Fibroblast of gingiva (primary cell): Measurements from ENCODE around the gene SLC29A4.
A peak's percentile ranks its signal among the peaks of the same experiment; 100 is the strongest.
"Not testable (repeated sequence)": the region's sequence is repeated elsewhere in the genome, so short reads cannot be mapped to it uniquely, and the experiment has no call there.

Experiments used
- DNase-seq: peaks from one replicate; pipeline ENCODE4 v3.0.0-alpha.2; 2011; ENCODE audit warnings: low read depth

SLC29A4 gene, protein sequence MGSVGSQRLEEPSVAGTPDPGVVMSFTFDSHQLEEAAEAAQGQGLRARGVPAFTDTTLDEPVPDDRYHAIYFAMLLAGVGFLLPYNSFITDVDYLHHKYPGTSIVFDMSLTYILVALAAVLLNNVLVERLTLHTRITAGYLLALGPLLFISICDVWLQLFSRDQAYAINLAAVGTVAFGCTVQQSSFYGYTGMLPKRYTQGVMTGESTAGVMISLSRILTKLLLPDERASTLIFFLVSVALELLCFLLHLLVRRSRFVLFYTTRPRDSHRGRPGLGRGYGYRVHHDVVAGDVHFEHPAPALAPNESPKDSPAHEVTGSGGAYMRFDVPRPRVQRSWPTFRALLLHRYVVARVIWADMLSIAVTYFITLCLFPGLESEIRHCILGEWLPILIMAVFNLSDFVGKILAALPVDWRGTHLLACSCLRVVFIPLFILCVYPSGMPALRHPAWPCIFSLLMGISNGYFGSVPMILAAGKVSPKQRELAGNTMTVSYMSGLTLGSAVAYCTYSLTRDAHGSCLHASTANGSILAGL

DNA sequence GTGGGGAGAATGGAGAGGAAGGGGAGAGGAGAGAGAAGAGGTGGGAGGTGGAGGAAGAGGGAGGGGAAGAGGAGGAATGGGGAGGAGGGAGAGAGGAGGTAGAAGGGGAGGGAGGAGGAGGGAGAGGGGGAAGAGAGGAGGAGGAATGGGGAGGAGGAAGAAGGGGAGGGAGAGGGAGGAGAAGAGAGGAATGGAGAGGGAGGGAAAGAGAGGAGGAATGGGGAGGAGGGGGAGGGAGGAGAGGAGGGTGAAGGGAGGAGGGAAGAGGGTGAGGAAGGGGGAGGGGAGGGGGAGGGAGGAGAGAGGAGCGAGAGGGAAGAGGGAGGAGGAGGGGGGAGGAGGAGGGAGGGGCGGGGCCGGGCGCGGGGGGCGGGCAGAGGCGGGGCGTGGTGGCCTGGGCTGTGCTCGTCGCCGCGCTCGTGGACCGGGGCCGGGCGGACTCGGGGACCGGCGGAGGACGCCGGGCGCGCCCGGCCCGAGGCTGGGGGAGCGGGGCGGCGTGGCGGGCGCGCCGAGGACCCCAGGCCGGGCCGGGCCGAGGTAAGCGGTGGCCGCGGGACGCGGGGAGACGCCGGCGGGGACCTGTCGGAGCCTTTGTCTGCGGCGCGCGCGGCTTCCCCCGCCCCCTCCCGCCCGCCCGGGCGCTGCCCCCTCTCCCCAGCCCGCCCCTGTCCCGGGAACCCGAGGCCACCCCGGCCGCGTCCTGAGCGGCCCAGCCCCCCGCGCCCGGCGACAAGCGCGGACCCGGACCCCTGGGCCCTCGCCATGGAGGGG, at the start of gene SLC29A4:
SLC29A4 (plus strand) TSS at position 401 of the 774 bp plus-strand sequence. CDS start 4,874 bp downstream, outside the sequence.
- DNase-seq: peak; percentile 27

DNA sequence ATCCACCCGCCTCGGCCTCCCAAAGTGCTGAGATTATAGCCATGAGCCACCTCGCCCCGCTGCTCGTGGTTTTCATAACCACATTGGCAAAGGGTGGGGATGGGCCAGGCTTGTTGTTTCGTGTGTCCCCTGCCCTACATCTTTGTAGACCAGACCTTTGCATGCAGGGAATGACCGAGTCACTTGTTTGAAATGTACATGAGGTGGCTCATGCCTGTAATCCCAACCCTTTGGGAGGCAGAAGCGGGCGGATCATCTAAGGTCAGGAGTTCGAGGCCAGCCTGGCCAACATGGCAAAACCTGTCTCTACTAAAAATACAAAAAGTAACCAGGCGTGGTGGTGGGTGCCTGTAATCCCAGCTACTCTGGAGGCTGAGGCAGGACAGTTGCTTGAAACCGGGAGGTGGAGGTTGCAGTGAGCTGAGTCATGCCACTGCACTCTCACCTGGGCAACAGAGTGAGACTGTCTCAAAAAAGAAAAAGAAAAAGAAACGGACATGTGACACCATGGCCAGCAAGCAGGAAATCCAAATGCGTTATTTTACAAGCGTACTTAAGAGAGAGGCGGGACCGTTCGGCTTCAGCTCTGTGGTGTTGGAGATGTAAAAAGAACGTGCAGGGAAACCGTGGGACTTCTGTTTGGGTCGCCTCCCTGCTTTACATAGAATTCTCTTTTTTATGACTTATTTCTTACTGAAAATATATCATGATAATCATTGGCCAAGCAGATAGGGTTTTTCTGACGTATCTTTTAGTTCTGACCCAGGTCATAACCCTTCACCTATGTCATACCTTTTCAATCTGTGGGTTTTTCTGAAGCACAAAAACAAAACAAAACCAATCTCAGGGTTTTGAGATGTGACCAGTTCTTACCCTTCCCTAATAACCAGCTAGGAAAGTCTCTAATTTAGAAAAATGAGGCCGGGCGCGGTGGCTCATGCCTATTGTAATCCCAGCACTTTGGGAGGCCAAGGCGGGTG, 47.6 kb upstream of the SLC29A4 start:
- DNase-seq: peak; percentile 41

DNA sequence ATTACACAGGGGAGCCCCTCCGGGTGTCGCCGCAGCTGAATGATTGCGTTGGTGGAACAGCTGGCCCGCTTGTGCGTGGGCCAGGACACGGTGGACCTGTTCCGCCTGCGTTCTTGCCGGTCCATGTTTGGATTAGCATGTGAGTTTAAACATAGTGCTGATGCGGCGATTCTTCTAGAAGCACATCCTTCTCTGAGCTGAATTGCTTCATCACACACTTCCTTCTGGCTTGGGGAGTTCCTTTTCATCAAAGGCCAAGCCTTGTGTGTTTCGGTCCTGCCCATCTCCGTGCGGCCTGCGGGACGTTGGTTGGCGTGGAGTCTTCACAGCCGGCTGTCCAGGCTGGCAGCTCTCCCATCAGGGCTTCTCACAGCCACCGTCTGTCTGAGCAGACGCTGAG, 45.5 kb upstream of the SLC29A4 start:
- DNase-seq: peak; percentile 70

DNA sequence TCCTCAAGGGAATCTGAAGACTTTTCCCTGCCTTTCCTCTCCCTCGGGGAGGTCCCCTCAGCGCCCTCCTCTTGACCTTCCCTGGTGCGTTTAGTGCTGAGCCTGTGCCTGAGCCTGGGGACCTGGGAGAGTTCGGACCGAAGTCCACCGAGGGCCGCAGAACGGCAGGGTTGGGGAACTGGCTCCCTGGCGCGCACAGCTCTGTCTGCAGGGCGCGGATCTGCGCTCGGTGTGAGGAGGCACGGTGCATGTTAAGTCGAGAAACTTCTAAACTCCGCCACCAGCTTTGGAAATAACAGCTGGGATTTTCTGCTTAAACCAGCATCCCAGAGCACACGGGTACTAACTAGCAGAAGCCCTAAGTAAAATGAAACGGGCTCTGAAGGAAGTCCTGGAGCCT, 44.2 kb upstream of the SLC29A4 start:
- DNase-seq: no peak

DNA sequence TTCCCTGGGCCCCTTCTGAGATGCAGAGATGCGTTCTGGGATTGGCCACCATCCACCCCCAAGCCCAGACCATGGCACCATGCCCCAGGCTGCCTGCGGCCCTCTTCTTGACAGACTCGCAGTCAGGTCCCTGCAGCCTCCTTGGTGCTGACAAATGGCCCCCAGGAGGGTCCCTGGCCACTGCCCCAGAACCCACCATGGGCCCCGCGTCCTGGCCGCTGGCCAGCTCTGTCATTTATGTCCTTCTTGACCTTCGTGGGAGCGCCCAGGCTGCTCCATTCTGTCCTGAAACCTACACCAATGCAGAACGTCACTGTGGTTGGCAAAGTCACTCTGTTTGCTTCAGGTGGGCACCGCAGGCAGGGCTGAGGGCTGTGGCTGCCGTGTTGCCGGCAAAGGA, 39.5 kb upstream of the SLC29A4 start:
- DNase-seq: no peak

DNA sequence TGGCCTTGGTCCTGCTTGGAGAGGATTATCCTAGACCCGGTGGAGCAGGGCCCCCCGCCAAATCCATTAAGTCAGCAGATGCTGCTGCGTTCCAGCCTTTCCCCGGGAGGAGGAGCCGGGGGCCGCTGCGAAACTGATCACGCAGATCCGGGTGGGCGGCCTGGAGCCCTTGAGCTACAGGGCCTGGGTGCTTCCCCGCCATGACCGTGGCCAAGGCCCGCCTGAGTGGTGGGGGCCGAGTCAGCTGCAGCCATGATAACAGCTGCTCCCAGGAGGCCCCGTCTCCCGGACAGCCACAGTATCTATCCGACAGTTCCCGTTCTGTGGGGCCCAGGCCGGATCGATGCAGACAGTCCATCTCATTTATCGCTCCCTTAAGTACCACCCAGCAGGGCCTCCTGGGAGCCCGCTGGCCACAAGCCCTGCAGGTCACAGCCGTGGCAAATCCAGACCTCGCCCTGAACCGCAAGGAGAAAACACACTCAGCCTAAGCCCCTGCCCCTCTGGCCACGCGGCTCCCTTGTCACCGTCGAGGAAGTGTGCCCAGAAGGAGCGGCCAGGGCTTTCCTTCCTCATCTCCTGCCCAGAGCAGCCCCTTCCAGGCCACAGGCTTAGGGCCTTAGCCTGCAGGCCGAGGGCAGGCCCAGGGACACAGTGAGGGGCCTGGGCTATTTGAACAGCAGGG, 34.4 kb upstream of the SLC29A4 start:
- DNase-seq: no peak

DNA sequence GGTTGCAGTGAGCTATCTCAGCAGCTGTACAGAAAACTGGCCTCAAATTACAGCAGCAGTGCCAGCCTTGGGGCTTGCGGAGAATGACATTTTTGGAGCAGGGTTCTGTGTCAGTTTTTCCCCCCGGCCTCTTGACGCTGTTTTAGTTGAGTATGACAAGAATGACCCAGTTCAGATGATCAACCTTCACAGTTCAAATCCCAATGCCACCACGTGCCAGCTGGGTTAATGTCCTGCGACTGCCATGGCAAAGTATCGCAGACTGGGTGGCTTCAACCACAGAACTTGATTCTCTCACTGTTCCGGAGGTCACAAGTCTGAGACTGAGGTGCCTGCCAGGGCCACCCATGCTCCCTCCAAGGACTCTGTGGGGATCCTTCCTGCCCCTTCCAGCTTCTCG, 32.0 kb upstream of the SLC29A4 start:
- DNase-seq: not testable (repeated sequence)

DNA sequence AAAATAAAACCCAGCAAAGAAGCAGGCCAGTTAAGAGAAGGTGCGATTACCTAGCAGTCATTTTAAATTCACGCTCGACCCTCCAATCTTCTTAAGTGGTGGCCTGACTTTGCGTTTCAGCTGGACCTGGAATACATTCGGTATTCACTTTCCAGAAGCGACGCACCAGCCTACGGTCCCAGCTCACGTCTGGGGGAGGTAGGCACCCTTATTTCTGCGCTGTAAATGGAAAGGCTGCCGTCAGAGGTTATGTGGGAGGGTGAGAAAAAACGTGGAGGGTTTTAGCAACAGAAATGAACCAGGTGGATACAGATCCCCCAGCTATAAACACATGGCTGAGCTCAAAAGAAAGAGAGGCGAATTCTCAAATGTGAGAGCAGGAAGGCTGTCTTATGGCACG, 29.2 kb upstream of the SLC29A4 start:
- DNase-seq: not testable (repeated sequence)

DNA sequence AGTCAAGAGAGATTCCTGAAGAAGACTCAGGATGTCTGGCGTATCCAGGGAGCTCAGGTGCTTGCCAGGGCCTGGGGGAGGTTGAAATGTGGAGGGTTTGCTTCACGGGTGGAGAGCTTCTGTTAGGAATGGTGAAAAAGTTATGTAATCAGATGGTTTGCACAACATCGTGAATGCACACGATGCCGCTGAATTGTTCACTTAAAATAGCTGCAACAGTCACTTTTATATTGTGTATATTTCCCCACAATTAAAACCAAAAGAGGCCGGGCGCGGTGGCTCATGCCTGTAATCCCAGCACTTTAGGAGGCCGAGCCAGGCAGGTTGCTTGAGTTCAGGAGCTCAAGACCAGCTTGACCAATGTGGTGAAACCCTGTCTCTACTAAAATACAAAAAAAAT, 28.4 kb upstream of the SLC29A4 start:
- DNase-seq: not testable (repeated sequence)

DNA sequence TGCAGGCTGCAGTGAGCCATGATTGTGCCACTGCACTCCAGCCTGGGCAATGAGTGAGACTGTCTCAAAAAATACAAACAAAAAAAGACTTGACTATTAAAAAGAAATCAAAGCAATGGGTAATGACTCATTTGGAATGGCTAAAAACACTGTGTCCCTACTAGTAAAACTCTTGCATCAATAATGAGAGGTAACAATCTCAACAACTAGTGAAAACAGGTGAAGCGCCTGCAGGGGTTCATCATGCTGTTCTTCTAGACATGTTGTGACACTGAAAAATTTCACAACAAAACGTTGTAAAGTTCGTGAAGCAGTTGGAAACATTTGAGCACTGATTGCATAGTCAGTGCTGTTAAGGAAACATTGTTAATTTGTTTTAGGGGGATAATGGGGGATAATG, 26.9 kb upstream of the SLC29A4 start:
- DNase-seq: no peak

DNA sequence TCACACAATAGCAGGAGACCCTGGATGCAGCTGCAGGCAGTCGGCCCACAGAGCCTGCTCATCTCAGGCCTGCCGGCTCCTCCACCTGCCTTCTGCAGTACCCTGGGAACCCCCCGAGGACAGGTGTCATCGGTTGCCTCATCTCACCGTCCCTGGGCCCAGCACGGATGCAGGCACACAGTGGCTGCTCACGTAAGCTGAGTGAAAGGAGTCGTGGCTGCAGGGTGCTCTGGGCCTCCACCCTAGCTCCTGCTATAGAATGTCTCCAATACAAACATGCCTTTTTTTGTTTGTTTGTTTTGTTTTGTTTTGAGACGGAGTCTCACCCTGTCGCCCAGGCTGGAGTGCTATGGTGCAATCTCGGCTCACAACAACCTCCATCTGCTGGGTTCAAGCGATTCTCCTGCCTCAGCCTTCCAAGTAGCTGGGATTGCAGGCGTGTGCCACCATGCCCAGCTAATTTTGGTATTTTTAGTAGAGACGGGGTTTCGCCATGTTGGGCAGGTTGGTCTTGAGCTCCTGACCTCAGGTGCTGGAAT, 22.1 kb upstream of the SLC29A4 start:
- not testable (repeated sequence) for DNase-seq

DNA sequence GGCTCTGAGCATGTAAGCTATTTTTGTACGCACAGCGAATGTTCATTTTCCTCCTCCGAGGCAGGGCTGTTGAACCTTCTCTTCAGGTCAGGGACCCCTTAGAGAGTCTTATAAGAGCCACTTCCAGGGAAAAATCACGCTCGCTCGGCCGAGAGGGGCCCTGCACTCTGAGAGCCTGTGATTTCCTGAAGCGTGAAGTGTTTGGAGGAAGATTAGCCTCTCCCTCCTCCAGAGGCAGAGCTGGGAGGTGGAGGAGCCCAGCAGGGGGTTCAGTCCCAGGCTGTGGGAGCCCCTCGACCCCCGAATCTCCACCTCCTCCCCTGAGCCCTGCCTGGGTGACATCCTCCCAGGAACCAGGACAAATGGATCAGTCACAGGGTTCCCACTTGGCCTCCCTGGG, 19.7 kb upstream of the SLC29A4 start:
- DNase-seq: not testable (repeated sequence)

DNA sequence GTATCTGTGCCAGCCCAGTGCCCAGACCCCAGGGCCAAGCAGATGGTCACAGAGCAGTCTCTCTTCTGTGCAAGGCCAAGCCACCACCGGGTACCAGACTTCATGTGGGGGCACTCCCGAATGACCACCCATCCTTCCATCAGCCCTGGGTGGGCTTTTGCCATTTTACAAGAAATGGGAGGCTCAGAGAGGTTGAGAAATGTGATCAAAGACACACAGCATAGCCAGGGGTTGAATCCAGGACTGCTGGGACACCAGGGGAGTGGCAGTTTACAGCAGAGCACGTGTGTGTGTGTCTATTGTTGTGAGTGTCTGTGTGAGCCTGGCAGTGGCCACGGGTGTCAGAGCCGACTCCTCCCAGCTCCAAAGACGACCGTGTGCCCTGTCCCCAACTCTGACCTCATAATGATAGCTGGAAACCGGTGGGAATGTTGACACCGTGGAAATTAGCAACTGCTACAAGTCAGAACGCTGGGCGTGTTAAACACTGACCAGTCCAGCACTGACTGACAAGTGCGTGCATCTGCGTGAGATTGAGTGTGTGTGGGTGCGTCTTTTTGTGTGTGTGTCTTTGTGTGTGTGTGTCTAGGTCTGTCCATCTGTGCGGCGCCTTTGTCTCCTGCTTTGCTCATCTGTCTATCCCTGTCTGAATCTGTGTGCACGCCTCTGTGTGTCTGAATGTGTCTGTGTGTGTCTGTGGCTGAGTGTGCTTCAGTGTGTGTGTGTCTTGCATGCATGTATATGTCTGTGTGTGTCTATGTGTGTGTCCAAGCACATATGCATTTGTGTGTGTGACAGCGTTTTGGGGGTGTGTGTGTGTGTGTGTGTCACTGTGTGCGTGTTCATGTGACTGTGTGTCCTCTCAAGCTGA, 17.2 kb upstream of the SLC29A4 start:
- no peak for DNase-seq

DNA sequence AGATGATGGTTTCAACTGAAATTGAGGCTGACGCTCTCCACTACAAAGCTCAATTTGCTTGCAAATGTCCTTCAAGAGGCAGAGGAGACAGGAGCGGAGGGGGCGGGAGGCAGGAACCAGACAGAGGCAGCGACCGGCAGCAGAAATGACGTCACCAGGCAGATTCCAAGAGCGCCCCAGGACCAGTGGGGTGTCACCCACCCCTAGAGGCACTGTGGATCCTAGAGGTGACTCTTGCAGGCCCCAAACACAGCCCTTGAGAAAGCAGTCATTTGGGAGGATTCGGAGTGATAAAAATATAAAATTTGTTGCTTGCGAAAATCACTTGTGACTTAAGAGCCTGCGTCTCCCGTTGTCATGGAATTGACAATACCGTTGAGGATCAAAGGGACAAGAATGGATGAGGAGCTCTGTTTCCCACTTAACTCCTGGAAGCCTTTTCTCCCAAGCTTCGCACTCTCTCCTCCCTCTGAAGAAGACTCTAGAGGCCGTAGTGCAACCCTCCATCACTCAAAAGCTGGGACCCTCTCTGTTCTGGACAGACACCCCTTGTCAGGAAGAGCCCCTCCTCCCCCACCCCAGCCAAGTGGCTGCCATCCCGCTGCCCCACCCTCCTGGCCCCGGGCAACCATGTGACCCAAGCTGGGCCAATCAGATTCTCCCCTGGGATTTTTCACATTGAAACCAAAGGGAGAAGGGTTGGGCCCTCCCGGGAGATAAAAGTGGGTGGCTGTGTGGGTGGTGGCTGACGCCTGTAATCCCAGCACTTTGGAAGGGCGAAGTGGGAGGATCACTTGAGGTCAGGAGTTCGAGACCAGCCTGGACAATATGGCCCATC, 16.3 kb upstream of the SLC29A4 start:
- DNase-seq: no peak

DNA sequence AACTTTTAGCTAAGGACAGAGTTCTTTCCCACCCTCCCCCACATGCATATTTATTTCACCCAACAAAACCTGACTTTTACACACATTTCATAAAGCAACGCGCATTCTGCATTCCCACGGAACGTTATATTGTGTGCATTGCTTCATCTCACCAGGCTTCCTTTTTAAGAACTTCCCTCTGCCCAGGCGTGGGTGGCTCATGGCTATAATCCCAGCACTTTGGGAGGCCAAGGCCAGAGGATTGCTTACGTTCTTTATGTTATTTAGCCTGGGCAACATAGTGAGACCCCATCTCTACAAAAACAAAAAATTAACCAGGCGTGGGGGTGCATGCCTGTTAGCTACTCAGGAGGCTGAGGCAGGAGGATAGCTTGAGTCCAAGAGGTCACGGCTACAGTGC, 14.9 kb upstream of the SLC29A4 start:
- DNase-seq: not testable (repeated sequence)

DNA sequence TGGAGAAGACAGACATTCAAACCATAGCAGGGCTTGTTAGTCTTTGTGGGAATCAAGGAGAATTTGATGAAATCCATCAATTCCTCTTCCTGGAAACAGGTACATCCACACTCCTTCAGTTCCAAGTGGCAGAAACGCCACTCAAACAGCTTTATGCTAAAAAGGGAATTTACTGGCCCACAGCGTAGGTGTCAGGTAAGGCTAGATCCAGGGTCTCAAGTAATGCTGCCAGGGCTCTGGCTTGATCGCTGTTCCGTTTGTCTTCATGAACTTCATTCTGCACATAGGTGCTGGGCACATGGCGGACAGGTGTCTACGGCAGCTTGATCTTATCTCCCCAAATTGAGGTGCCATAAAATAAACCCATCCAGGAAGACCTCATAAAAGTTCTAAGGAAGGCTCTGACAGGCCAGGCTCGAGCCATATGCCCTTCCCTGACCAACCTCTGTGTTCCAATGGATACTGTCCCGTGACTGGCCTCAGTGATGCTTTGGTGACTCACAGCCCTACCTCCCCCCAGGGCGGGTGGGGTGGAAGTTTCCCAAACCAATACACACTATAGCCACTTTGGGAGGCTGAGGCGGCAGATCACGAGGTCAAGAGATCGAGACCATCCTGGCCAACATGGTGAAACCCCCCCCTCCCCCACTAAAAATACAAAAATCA, 12.6 kb upstream of the SLC29A4 start:
- DNase-seq: not testable (repeated sequence)

DNA sequence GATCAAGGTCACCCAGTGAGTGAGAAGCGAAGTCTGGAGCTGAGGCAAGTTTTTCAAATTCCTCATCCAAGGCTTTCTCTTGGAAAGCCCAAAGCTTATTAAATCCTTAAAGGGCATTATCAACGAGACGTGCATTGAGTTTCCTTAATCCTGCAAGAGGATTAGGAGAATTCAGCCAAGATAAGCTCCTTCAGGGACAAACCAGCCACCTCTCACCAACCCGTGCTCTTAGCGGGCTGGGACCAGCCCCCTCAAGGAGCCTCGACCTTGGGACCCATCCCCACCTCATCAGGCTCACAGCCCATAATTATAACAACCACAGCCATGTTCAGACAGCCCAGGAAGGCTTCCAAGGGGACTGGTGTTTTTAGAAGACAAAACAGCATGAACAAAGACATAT, 12.0 kb upstream of the SLC29A4 start:
- no peak for DNase-seq

DNA sequence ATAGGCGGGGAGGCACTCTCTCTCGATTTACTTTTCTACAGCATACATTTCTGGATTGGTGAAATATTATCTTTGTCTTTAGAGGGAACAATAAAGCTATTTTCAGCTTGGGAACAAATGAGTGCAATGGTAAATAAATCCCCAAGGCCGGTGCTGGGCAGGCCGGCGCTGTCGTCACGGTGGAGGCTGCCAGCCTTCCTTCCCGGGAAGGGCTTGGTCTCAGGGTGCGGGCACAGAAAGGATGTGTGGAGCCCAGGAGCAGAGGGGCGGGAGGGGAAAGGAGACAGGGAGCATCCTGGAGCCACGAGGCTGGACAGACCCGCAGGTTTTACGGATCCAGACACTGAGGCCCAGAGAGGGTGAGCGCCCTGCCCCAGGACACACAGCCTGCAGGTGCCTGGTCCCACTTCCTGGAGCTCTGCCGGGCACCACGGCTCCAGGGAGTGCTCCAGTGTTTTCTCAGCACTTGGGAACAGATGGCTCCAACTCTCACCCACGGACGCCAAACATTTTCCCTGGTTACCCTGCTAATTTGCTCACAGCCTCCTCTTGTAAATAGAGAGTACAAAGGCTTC, 8.8 kb upstream of the SLC29A4 start:
- DNase-seq: not testable (repeated sequence)
